Testis (tissue), 2 donors: Measurements from ENCODE around the gene LCK.

Experiments
- CTCF ChIP-seq, 3 experiments: fragments of 450-650 bp in 2 of 3; fragments of 200-600 bp in 1 of 3; sonication (generic) in 1 of 3; IDR thresholded peaks; one replicate each; pipeline ENCODE4 v1.5.1; 2016 to 2019; ENCODE audit warnings: antibody characterized with exemption in 3 of 3, mild to moderate bottlenecking in 2 of 3, moderate library complexity in 1 of 3
- POLR2A ChIP-seq: fragments of 450-650 bp; IDR thresholded peaks from one replicate; pipeline ENCODE4 v1.6.1; 2017; ENCODE audit warnings: antibody characterized with exemption, mild to moderate bottlenecking, moderate library complexity

- TF ChIP-seq CTCF (IDR thresholded peaks at IDR 0.05) (no peak), POLR2A (no peak)
These were observed 70.7 kb downstream of the LCK start for GRCh38 chr1:32321712-32322291.
